GM18508 (cell line): Measurements from ENCODE around the gene SLC7A4.
"Not testable (repeated sequence)": the region's sequence is repeated elsewhere in the genome, so short reads cannot be mapped to it uniquely, and the experiment has no call there.

Source experiments
- ATAC-seq: cut with Tn5 transposase; IDR thresholded peaks from one replicate; pipeline ENCODE4 v1.9.1; 2021; ENCODE audit warnings: moderate number of reproducible peaks; ENCODE audit not compliant: insufficient read depth, unreplicated experiment

Gene SLC7A4

DNA sequence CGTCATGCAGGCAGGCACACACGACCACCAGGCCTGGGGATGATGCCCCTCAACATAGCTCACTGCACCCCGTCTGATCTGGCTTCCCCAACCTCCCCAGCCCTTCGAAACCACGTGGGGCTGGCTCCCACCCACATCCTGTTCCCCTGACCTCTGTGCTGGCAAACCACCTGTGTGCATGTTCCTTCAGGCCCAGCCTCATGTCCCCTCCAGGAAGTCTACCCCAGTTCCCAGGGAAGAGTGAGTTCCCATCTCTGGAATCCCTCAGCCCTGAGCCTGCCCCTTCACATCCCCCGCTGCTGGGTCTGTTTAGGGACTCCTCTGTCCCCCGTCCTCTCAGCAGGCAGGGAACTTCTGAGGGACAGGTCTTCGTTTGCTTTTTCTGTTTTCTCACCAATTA is 7.1 kb downstream of the SLC7A4 start:
- ATAC-seq, result no peak

DNA sequence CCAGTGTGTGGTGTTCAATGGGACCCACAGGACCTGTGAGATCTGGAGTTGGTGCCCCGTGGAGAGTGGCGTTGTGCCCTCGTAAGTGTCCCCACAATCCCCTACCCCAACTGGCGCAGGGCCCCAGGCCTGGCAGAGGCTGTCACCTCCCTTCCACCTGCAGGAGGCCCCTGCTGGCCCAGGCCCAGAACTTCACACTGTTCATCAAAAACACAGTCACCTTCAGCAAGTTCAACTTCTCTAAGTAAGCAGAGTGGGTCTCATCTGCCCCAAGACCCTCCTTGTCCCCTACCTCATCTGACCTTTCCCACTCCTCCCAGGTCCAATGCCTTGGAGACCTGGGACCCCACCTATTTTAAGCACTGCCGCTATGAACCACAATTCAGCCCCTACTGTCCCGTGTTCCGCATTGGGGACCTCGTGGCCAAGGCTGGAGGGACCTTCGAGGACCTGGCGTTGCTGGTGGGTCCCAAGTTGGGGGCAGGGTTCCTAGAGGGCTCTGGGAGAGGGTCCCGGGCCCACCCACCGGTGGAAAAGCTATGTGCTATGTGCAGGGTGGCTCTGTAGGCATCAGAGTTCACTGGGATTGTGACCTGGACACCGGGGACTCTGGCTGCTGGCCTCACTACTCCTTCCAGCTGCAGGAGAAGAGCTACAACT is 9.3 kb downstream of the SLC7A4 start:
- no peak for ATAC-seq

DNA sequence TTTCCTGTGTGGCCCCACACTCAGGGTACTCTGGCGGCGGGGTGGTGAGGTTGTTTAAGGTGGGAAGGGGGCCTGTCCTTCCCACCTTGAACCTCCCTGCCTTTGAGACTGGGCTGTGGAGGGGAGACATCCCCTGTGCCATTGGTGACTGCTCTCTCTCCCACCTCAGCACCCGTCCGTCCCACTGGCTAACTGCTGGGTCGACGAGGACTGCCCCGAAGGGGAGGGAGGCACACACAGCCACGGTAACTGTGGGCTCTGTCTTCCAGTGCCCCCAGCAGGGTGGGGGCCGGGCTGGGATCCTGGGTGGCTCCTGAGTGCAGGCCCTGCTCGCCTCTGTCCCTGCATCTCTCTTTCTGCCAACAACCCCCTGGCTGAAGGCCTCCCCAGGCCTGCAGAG is 9.9 kb downstream of the SLC7A4 start:
- no peak for ATAC-seq

DNA sequence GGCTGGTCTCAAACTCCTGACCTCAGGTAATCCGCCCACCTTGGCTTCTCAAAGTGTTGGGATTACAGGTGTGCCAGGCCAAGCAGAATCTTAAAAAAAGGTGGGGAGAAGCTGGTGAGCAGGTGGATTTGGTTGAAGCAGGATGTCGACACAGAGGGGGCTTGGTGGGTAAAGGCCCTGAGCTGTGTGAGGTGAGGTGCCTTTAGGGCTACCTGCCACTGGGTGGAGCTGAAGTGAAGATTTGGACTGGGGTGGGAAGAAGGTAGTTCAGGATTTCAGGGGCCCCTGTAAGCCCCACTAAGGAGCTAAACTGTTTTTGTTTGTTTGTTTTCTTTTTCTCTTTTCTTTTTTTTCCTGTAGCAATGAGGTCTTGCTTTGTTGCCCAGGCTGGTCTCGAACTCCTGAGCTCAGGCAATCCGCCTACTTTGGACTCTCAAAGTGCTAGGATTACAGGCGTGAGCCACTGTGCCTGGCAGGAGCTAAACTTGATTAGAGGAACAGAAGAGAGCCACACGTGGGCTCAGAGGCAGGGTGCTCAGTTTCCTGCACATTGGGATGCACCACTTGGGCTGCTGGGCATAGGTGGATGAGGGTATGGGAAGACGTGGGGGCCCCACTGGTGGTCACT is 11.4 kb downstream of the SLC7A4 start:
- ATAC-seq, result no peak

DNA sequence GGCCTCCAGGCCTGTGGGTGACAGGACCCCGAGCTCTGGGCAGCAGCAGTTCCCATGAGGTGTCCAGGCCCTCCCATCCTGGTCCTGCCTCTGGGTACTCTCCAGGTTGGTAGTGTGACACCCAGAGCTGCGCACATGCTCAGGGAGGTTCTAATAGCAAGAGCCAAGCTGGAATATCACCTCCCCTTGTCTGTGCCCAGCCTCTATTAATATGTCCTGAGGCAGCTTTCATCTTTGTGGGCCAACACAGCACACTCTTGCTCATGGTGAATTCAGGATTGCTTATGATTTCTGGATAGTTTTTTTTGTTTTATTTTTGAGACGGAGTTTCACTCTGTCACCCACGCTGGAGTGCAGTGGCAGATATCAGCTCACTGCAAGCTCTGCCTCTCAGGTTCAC is 14.0 kb downstream of the SLC7A4 start:
- no peak for ATAC-seq

DNA sequence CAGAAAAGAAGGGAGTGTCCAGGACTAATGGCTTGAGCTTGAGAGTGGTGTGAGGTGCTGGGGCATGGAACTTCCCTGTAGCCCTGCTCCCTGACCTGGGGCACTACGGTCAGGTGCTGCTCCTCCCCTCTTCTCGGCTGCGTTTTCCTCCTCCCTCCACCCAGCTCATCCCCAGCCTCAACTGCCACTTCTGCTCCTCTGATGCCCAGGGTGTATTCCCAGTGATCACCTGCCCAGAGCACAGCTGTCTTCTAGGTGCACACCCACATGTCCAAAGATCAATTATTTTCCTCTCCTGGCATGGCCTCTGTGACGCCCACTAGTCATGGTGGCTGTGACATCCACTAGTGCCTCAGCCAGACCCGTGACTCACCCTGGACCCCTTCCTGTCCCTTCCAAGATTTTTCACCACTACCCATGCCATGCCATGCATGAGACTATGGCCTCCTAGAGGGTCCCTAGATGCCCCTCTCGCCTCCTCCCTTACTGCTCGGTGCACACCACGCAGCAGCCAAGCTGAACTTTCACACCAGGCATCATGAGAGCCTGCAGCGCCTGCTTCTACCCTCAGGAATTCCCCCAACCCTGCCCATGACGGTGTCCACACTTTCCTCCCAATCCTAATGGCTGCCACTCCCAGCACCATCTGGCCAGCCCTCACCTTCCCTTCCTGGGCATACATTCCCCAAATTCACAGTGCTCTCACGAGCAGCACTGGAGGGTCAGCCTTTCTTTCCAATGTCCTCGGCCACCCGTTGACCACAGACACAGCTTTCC is 15.5 kb downstream of the SLC7A4 start:
- ATAC-seq, result no peak

DNA sequence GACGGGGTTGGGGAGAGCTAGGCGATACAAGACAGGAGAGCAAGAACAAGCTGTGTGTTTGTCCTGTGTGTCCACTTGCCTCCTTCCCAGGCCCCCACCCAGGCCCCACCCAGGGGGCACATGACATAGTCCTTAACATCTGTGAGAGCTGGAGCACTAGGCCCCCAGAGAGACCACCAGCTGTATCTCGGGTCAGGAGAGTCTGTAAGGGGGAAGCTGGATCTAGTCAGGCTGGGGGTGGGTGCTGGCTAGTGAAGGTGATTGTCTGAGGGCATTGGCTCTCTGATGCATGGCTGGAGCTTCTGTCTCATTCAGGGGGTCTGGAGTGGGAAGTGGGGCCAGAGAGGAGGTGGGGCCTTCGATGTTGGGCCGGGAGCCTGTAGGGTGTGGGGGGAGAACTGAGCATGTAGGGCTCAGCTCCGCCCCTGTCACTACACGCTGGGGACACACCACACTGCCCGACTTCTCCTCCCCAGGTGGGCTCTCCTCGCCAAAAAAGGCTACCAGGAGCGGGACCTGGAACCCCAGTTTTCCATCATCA is 16.8 kb downstream of the SLC7A4 start:
- no peak for ATAC-seq

DNA sequence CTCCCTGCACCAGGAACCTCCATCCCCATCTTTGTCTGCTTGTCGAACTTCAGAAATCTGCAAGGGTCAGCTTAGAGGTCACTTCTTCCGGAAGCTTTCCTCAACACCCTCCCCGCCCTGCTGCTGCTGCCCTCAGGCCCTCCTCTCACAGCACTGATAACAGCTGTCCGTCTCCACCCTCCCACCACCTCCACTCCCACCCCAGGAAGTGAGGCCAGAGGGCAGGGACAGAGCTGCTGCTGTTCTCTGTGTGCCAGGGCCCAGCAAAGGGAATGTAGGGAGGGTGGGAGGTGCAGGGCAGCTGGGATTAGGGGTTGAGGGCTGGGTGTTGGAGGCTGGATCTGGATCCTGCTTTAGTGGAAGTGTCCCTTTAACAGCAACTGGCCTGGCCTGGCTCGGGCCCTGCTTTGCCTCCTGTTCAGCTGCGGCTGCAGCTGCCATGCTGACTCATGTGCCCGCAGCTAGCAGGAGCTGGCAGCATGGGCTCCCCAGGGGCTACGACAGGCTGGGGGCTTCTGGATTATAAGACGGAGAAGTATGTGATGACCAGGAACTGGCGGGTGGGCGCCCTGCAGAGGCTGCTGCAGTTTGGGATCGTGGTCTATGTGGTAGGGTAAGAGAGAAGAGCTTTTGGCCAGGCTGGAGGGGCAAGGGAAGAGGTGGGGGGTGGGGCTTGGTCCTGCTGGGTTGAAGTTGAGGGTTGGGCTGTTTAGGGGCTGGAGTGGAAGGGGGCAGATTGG is 17.5 kb downstream of the SLC7A4 start, which contains the start of gene P2RX6:
P2RX6 (plus strand) TSS at position 440 of the 740 bp plus-strand sequence; CDS start at position 450, 10 bp downstream.
- ATAC-seq, result no peak

DNA sequence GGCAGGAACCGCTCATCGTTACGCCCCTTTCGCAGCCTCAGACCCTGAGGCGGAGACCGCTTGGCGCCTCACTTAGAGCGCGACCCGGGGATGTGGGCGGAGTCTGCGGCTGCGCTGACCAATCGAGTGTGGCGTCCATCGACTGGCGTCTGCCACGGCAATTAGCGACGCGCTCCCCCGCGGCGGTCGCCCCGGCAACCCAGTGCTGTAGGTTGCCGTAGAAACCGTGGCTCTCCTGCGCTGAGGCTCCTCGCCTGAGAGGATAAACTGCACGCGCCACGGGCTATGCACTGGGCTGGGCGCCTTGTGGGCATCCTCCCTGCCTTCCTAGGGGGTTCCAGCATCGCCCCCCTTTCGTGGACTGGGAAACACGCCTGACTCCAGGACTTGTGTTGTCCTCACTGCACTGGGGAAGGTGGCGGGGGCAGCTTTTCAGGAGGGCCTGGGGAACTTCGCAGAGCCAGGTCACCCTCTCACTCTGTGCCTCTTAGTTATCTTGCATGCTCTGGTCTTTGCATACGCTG is 18.1 kb downstream of the SLC7A4 start:
- ATAC-seq, result no peak

DNA sequence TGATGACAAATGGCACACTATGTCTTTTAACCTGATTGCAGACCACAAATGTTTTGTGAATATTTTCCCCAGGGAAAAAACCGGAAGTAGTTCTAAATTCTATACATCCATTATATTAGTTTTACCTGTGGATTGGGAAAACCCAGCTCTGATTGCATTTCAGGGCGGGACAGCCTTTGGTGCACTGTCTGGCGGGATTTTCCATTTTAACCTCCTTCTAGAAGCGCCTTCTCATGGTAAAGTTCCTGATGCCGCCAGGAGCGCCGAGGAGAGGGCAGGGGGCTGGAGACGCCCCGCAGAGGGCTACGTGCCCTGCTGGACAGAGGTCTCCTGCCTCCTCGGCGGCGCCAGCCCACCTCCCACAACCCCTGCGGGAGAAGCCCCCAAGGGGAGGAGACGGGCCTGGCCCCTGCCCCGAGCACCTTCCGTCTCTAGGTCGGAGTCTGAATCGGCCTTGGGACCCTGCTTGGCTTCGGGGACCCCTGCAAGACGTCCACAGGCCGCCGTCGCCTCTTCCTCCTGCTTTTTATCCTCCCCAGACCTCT is 18.6 kb downstream of the SLC7A4 start:
- ATAC-seq, result no peak

DNA sequence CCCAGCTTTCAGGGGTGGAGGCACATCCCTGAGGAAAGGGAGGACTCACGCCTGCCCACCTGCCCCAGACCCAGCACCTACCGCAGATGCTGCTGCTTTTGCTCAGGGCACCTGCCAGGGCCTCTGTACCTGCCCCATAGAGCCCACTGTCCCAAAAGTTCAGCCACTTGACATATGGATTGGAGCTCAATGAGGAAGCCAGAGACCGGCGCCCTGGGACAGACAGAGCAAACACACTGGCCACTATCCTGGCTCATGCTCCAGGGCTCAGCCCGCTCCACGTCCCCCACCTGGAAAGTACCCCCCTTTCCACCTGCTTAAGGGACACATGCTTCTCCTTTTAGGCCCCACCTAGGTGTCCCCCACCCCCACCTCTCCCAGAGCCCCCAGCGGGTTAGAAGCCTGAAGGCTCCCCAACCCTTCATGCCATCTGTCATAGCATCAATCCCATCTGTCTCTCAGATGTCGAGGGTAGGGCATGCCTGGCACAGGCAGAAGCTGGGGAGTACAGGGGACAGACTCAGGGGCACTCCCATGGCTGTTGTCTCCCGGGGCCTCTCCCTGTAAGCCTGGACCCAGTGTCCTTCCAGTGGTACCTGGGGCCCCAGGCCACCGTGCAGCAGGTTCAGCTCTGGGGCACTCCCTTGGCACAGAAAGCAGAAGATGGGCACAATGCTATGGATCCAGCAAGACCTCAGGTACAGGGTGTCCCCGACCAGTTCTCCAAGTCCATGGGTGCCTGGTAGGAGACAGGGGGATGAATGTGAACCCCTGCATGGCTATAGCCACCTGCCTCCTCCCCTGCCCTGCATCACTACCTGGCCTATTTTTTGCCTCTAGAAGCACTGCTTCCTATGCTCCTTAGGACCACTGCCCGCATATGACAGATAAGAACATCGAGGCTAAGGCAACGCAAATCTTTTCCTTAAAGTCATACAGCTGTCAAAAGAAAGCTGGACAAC is 19.6 kb downstream of the SLC7A4 start:
- ATAC-seq, result no peak

DNA sequence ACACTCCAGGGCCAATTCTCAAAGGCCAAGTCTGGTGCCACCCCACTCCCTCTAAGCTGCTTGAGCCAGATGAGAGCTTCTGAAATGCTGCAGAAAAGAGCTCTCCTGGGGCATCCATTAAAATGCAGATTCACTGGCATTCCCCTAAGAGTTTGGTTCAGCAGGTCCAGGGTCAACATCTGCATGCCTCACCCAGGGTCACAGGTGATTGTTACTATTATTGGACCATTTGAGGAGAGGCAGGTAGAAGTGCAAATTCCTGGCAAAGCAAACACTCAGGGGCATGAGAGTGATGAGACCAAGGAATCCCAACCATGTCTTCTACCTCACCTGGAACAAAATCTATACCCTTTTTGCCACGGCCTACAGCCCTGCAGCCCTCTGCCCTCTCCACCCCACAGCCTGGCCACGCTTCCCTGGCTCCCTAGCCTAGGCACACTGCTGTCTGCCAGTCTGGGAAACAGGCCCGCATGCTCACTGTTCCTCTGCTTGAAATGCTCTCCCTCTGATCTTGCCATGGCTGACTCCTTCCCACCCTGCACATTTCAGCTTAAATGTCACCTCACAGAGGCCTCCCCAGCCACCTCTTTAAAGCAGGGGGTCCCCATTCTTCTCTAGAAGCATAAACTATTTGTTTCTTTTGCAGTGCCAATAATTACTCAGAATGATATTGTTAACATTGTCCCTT is 21.8 kb downstream of the SLC7A4 start:
- no peak for ATAC-seq

DNA sequence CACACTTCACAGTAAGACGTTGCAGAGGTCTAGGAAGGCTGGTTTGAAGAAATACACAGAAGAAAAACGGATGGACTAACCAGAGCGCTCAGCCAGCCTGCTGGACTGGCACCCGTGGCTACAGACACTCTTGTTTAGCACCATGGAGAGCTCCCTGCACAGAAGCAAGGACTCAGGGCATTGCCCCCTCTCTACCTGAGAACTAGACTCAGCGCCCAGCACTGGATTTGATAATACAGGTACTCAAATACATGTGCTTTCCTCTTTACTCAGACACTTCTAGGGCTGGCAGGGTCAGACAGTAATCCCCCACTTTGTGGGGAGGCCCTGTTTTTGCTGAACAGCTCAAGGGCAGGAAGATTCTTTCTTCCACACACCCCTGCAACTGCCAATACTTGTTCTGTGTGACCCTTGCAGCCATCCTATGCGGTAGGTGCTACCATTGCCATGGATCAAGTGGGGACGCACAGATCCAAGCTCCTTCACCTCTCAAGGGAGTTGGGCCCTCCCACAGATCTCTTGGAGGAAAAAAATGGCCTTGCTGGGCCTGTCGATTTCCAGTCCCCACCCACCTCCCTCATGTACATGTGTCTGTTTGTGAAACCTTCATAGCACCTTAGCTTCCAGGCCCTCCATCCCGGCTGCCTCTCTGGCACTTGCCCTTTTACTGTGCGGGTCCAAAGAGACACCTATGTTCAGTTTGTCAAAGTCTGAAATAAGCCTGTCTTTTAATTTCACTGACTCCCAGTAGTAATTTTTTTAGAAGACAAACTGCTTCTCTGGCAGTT is 22.5 kb downstream of the SLC7A4 start:
- ATAC-seq, result no peak

DNA sequence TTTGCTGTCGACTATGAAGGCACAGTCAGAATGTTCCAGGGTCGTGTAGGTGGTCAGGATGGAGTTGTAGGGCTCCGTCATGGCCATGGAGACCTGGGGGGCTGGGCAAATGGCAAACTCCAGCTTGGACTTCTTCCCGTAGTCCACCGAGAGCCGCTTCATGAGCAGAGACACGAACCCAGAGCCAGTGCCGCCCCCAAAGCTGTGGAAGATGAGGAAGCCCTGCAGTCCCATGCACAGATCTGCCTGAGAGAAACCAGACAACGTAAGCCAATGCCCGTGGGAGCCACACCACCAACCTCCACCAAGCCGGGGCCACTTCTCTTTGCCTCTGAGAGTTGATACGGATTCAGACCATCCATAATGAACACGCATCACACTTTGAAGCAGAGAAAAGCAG is 23.2 kb downstream of the SLC7A4 start:
- ATAC-seq, result not testable (repeated sequence)

DNA sequence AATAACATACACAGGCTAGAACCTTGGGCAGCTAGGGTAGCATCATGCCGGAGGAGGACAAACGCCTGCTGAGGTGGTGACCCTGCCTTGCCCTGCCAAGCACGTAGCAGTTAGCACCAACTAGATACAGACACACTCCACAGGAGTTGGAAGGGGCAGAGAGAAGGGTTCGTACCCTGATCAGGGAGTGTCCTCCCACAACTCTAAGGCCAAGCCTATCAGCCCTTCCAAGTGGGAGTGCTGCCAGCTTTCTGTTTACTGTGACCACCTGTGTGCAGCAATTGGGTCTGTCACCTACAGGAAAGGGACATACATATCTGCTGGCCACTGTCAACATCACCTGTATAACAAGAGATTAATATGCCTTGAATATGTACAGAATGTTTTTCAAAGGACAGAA is 28.6 kb downstream of the SLC7A4 start:
- no peak for ATAC-seq

DNA sequence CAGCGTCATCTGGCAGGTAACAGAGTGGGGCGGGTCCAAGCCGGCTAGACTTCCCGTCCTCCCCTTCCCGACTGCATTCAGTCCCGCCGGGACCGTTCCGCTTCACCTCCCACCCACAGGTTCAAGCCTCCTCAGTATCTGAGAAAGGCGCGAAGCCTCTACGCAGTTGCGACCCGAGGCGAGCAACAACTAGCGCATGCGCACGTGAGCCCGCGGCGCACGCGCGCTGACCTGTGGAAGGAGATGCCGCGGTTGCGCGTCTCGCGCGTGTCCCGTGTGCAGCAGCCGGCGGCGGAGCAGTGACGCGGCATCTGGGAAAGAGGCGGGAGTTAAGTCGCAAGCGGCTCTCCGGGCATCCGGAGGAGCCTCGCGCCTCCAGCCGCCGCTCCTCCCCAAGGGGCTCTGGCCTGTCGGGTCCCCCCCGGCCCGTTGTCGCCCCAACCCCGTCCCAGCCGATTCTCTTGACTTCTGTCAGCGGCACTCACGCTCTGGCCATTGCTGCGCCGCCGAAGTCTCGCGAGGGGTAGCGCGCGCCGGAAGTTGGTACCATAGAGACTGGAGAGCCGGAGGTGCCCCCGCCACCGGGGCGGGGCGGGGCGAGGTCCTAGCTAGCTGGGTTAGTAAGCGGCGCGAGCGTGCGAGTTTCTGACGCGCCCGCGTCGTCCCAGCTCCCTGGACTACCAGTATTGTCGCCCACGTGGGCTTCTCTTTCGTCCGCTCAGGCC is 30.6 kb downstream of the SLC7A4 start, which contains the start of gene THAP7:
THAP7 (minus strand) TSS at position 518 of the 725 bp plus-strand sequence; CDS start at position 311, 207 bp downstream.
- peak; percentile 43 for ATAC-seq
